Thyroid gland (tissue), 4 donors: ENCODE measurements around the gene OR13J1.

Source experiments
- CTCF ChIP-seq, 6 experiments: fragments of 200-600 bp in 3 of 6; fragments of 450-650 bp in 3 of 6; sonication (generic) in 3 of 6; IDR thresholded peaks; one replicate each; pipeline ENCODE4 v1.5.1; 2016 to 2019; ENCODE audit warnings: antibody characterized with exemption in 6 of 6, mild to moderate bottlenecking in 2 of 6, inconsistent platforms in 1 of 6, moderate library complexity in 1 of 6
- POLR2A ChIP-seq, 2 donors: fragments of 450-650 bp; IDR thresholded peaks; one replicate each; pipeline ENCODE4 v1.6.1; 2017; ENCODE audit warnings: antibody characterized with exemption in 2 of 2, mild to moderate bottlenecking in 2 of 2, moderate library complexity in 1 of 2

DNA sequence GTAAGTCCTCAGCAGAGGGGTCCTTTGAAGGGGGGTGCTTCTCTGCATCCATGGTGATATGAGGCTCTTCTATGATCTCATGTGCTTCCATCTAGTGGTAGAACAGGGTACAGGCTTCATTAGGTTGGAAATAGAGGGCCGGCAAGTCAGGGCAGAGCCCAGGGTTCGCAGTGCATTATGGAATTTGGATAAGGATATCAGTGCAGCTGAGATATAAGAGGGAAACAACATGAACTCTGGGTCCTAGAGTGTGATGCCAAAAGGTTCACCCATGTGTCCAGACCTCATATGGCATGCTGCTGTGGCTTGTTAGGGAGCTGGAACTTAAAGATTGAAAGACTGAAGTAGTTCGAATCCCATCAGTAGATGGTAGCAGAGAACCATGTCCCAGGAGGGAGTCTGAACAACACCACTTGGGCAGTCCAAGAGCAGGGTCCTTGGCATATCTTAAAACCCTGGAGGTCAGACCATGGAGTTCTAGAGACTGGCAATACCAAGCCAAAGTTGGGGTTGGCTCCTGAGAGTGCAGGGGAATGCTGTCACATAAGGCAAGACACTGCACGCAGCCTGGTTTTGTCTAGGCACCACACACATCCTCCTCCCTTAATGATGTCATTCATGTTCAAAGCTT, 44.0 kb downstream of the OR13J1 start:
- no peak for TF ChIP-seq POLR2A (IDR thresholded peaks at IDR 0.05)
- peak; percentile 28 to 78 (median 66) for TF ChIP-seq CTCF (IDR thresholded peaks at IDR 0.05)
